ENCODE data around the gene CIDEB.
A peak's percentile ranks its signal among the peaks of the same experiment; 100 is the strongest.

Gene CIDEB

GRCh38 chr14:24312736-24313507, 5.1 kb upstream of the CIDEB start:
- peak; percentile 57 for DNase-seq (ENCODE audit: low spot score)

- DNase-seq (ENCODE audit: low spot score) = peak; percentile 49
Measured at GRCh38 chr14:24311837-24312615, 4.2 kb upstream of the CIDEB start.

GRCh38 chr14:24310646-24311604, 3.1 kb upstream of the CIDEB start, which contains the start of gene LTB4R:
Gene LTB4R (plus strand): TSS chr14:24311502. CDS start chr14:24315652, 4,150 bp downstream.
- DNase-seq (ENCODE audit: low spot score) = peak; percentile 80

- DNase-seq (ENCODE audit: low spot score) = no peak
Measured at GRCh38 chr14:24310265-24310645, 2.5 kb upstream of the CIDEB start.

- DNase-seq (ENCODE audit: low spot score) = no peak
Measured at GRCh38 chr14:24309538-24310264, 1.9 kb upstream of the CIDEB start, which contains the start of gene LTB4R2. Gene LTB4R2 (plus strand): TSS chr14:24310140. CDS start chr14:24310665, 525 bp downstream.

- no peak for DNase-seq (ENCODE audit: low spot score)
Measured at GRCh38 chr14:24308342-24309124, 756 bp upstream of the CIDEB start.

- no peak for DNase-seq (ENCODE audit: low spot score)
Measured at GRCh38 chr14:24307156-24307574, 612 bp downstream of the CIDEB start.

GRCh38 chr14:24304019-24304387, 3.8 kb downstream of the CIDEB start:
- no peak for DNase-seq (ENCODE audit: low spot score)

GRCh38 chr14:24300326-24300980, 7.3 kb downstream of the CIDEB start:
- DNase-seq (ENCODE audit: low spot score) = no peak

GRCh38 chr14:24299255-24300191, 8.3 kb downstream of the CIDEB start, which contains the start of the genes DHRS1 and NOP9:
Gene DHRS1 (minus strand): TSS chr14:24299780. CDS start chr14:24299106, 674 bp downstream.
Gene NOP9 (plus strand): TSS chr14:24299850. CDS start chr14:24299955, 105 bp downstream.
- peak; percentile 91 for DNase-seq (ENCODE audit: low spot score)

- DNase-seq (ENCODE audit: low spot score) = peak; percentile 89
Measured at GRCh38 chr14:24298892-24299254, 8.9 kb downstream of the CIDEB start.

- DNase-seq (ENCODE audit: low spot score) = peak; percentile 67
Measured at GRCh38 chr14:24297190-24297964, 10.4 kb downstream of the CIDEB start.

GRCh38 chr14:24296341-24297157, 11.2 kb downstream of the CIDEB start:
- DNase-seq (ENCODE audit: low spot score) = peak; percentile 96

- no peak for DNase-seq (ENCODE audit: low spot score)
Measured at GRCh38 chr14:24293525-24293924, 14.3 kb downstream of the CIDEB start.

GRCh38 chr14:24292118-24292807, 15.5 kb downstream of the CIDEB start:
- DNase-seq (ENCODE audit: low spot score) = no peak

GRCh38 chr14:24291446-24292117, 16.2 kb downstream of the CIDEB start:
- no peak for DNase-seq (ENCODE audit: low spot score)

All from kidney tubule cell (primary cell).